Fibroblast of pulmonary artery (primary cell): ENCODE data around the gene CA5A.
"Not testable (repeated sequence)": the region's sequence is repeated elsewhere in the genome, so short reads cannot be mapped to it uniquely, and the experiment has no call there.

Experiments
- DNase-seq: peaks from one replicate; pipeline ENCODE4 v3.0.0-alpha.2; 2010; ENCODE audit warnings: low read depth
- H3K4me3 ChIP-seq: replicated peaks from 2 replicates; pipeline ENCODE4 v1.5.1; 2011; ENCODE audit warnings: low read depth, mild to moderate bottlenecking, control low read depth, low read length, moderate library complexity
- TF ChIP-seq, protein P1 (sequence below): IDR thresholded peaks from 2 replicates; pipeline ENCODE4 v1.5.1; 2011; ENCODE audit warnings: mild to moderate bottlenecking, control low read depth, low read length, inconsistent platforms; ENCODE audit errors: missing control alignments

CA5A gene

DNA sequence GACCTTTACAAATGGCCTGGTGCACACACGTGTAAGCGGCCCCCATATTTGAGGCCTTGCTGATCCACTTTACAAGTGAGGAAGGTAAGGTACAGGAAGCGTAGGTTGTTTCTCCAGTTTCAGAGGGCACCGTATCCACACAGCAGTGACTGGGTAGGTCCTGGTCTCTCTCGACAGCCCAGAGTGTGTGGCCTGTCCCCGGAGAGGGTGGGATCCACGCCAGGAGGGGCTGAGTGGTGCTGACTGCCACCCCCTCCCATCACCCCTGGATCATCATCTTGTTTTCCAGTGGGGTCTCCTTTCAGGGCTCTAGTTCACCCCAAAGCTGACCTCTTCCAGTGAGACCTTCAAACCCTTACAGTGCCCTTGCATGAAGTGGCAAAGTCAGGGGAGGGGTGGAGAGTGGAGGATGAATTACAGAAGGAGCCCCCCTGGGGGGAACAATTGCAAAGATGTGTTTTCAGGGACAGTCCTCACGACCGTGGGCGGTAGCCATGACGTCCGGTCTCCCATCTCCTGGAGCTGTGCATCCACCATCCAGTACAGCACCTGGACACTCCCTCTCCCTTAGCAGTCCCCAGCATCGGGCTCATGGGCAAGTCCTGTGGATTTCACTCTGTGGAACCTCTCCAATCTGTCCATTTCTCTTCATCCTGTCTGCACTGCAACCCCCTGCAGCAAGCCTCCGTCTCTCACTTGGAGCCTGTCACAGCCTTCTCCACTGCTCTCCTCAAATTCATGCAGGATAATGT lies 10.4 kb upstream of the CA5A start:
- DNase-seq, result no peak
- no peak overlapping the region for H3K4me3 ChIP-seq
- TF ChIP-seq, protein P1, sequence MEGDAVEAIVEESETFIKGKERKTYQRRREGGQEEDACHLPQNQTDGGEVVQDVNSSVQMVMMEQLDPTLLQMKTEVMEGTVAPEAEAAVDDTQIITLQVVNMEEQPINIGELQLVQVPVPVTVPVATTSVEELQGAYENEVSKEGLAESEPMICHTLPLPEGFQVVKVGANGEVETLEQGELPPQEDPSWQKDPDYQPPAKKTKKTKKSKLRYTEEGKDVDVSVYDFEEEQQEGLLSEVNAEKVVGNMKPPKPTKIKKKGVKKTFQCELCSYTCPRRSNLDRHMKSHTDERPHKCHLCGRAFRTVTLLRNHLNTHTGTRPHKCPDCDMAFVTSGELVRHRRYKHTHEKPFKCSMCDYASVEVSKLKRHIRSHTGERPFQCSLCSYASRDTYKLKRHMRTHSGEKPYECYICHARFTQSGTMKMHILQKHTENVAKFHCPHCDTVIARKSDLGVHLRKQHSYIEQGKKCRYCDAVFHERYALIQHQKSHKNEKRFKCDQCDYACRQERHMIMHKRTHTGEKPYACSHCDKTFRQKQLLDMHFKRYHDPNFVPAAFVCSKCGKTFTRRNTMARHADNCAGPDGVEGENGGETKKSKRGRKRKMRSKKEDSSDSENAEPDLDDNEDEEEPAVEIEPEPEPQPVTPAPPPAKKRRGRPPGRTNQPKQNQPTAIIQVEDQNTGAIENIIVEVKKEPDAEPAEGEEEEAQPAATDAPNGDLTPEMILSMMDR, result no peak

GRCh38 chr16:87945351-87946042 lies 9.2 kb upstream of the CA5A start:
- peak overlapping the region; percentile 18 for H3K4me3 ChIP-seq
- TF ChIP-seq, protein P1, result no peak
- peak; percentile 86 for DNase-seq

- TF ChIP-seq, protein P1, result no peak
- no peak overlapping the region for H3K4me3 ChIP-seq
- no peak for DNase-seq
Observed at GRCh38 chr16:87942680-87943079, 6.4 kb upstream of the CA5A start.

DNA sequence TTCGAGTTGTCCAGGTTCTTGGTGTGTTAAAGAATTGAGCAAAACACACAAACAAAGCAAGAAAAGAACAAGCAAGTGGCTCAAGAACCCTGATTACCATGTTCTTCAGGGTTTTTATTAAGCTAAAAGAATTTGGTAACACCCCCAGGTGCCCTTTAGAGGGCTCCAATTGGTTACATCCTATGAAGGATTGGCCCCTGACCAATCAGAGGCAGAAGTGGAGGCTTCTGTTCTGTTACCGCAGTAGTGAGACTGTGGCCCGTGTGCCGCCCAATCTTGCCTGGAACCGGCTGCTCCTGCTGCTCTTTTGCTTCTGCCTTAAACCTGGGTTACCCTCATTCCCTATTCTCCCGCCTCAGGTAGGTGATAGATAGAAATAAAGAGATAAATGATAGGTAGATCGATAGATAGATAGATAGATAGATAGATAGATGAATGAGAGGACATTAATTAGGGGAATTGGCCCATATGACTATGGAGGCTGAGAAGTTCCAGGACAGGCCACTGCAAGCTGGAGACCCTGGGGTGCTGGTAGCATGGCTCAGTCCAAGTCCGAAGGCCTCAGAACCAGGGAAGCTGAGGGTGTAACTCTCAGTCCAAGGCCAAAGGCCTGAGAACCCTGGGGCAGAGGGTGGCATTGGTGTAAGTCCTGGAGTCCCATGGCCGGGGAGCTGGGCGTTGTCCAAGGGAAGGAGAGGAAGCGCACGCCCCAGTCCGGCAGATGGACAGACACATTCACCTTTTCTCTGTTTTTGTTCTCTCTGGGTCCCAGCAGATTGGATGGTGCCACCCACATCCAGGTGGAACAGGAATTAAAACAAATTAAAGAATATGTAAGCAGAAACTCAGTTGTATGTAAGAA lies 3.5 kb upstream of the CA5A start:
- no peak for DNase-seq
- TF ChIP-seq, protein P1, result no peak
- H3K4me3 ChIP-seq, result no peak overlapping the region

- TF ChIP-seq, protein P1, result no peak
- H3K4me3 ChIP-seq, result no peak overlapping the region
- DNase-seq, result no peak
Observed at GRCh38 chr16:87938412-87938949, 2.2 kb upstream of the CA5A start.

GRCh38 chr16:87937231-87937542 lies 858 bp upstream of the CA5A start:
- DNase-seq, H3K4me3 ChIP-seq: not testable (repeated sequence)

- not testable (repeated sequence) for DNase-seq, H3K4me3 ChIP-seq
Observed at GRCh38 chr16:87936016-87936374, 334 bp downstream of the CA5A start.

GRCh38 chr16:87934752-87935425 lies 1.4 kb downstream of the CA5A start:
- DNase-seq, H3K4me3 ChIP-seq: not testable (repeated sequence)
